Measurements from ENCODE around the gene NTHL1. TPM values are rescaled to one million over a fixed set of nuclear protein-coding genes. Genes with fewer than 3 reads are reported as not detected.

Gene NTHL1
- total and polyA plus RNA-seq, 10 of the 15 experiments (the other 5 are each of a cell fraction or from before 2014, with no cell fraction given): 0.85 to 54.7 (median 39.0) TPM

GRCh38 chr16:2074071-2074470 lies 26.4 kb upstream of the NTHL1 start:
- H3K9me3 ChIP-seq (replicated peaks; ENCODE audit: control insufficient read depth, insufficient read depth, low read length): no peaks in the 10 kb centered on the region
- DNase-seq (ENCODE audit: low read depth, low spot score) (no peak), ATAC-seq (no peak), FAIRE-seq (no peak)
- ChIA-PET SMC1A (ENCODE audit: uncharacterized antibody, unreplicated experiment) (no interaction called here), RAD21 (ENCODE audit: unreplicated experiment) (no interaction called here), POLR2A (no interaction called here), CTCF (no interaction called here)
- peaks cover 0 to 7% of the 10 kb centered on the region in 2 experiments; a peak in 3 of 4 replicates for H3K36me3 ChIP-seq (ENCODE audit: control insufficient read depth in 2 of 2, insufficient read depth in 2 of 2, low read length in 1 of 2)
- H4K20me1 ChIP-seq (ENCODE audit: control insufficient read depth, insufficient read depth): no peaks in the 10 kb centered on the region
- intact Hi-C loops (cut with micrococcal nuclease; ENCODE audit: unreplicated experiment): no loop called here
- H2AFZ ChIP-seq (ENCODE audit: control insufficient read depth, low read depth, low read length): no peak overlapping the region
- no peaks in the 10 kb centered on the region for H3K4me1 ChIP-seq (ENCODE audit: control insufficient read depth, insufficient read depth, low read length)
- WGBS (ENCODE audit: insufficient coverage, insufficient replicate concordance, low lambda C conversion rate, missing lambda C conversion rate): 89% methylated on average over 14 of the region's 20 CpGs
- TF ChIP-seq NRF1 (conservative IDR thresholded peaks at IDR 0.05; ENCODE audit: low read depth, low read length) (no peak), GATAD2B (conservative IDR thresholded peaks at IDR 0.05; ENCODE audit: low read depth) (no peak), TARDBP (IDR thresholded peaks at IDR 0.05; ENCODE audit: borderline replicate concordance) (no peak), MYC (IDR thresholded peaks at IDR 0.05; ENCODE audit: insufficient read depth, insufficient read length, insufficient replicate concordance, low read length, severe bottlenecking) (no peak)
- no peak overlapping the region for H3K27ac ChIP-seq (ENCODE audit: control insufficient read depth, insufficient read depth)
- in situ Hi-C loops (cut with MboI): no loop called here
- H3K4me2 ChIP-seq (ENCODE audit: control insufficient read depth, insufficient read depth): no peak overlapping the region
- H3K9ac ChIP-seq (ENCODE audit: control insufficient read depth, insufficient read depth, low read length): no peak overlapping the region
- no peak overlapping the region for H3K4me3 ChIP-seq
- H3K79me2 ChIP-seq (ENCODE audit: control insufficient read depth, insufficient read depth, low read length): no peaks in the 10 kb centered on the region
- no TSS peak for BruUV-seq (replicated peaks)
- H3K27me3 ChIP-seq (replicated peaks in 1 of 2; ENCODE audit: control insufficient read depth in 2 of 2, insufficient read depth in 2 of 2, low read length in 1 of 2): no peaks in the 10 kb centered on the region

GRCh38 chr16:2072926-2073325 lies 25.3 kb upstream of the NTHL1 start:
- CTCF ChIA-PET: no interaction called here

More at GRCh38 chr16:2072926-2073325, 25.3 kb upstream of the NTHL1 start:
- H3K4me1 ChIP-seq (ENCODE audit: control insufficient read depth, insufficient read depth, low read length): no peaks in the 10 kb centered on the region
- peaks cover 0 to 9% of the 10 kb centered on the region in 2 experiments; a peak in 3 of 4 replicates for H3K36me3 ChIP-seq (ENCODE audit: control insufficient read depth in 2 of 2, insufficient read depth in 2 of 2, low read length in 1 of 2)
- RAD21 ChIA-PET (ENCODE audit: unreplicated experiment): no interaction called here
- intact Hi-C loops (cut with micrococcal nuclease; ENCODE audit: unreplicated experiment) (no loop called here), in situ Hi-C loops (cut with MboI) (no loop called here)
- SMC1A ChIA-PET (ENCODE audit: uncharacterized antibody, unreplicated experiment): no interaction called here
- H3K9me3 ChIP-seq (replicated peaks; ENCODE audit: control insufficient read depth, insufficient read depth, low read length): no peaks in the 10 kb centered on the region
- POLR2A ChIA-PET: no interaction called here
- no peaks in the 10 kb centered on the region for H3K27me3 ChIP-seq (replicated peaks in 1 of 2; ENCODE audit: control insufficient read depth in 2 of 2, insufficient read depth in 2 of 2, low read length in 1 of 2)
- H3K4me3 ChIP-seq: no peak overlapping the region
- WGBS (ENCODE audit: insufficient coverage, insufficient replicate concordance, low lambda C conversion rate, missing lambda C conversion rate): 77% methylated on average over 7 of the region's 8 CpGs
- H4K20me1 ChIP-seq (ENCODE audit: control insufficient read depth, insufficient read depth): no peaks in the 10 kb centered on the region
- no peak for FAIRE-seq
- H3K4me2 ChIP-seq (ENCODE audit: control insufficient read depth, insufficient read depth): no peak overlapping the region
- ATAC-seq: no peak
- no peak overlapping the region for H3K27ac ChIP-seq (ENCODE audit: control insufficient read depth, insufficient read depth)
- DNase-seq (ENCODE audit: low read depth, low spot score): no peak
- no peak overlapping the region for H2AFZ ChIP-seq (ENCODE audit: control insufficient read depth, low read depth, low read length)
- no peak overlapping the region for H3K9ac ChIP-seq (ENCODE audit: control insufficient read depth, insufficient read depth, low read length)
- TF ChIP-seq POLR2AphosphoS2 (IDR thresholded peaks at IDR 0.05; ENCODE audit: low read depth, low read length) (no peak), REST (IDR thresholded peaks at IDR 0.05; ENCODE audit: low read depth, low read length) (no peak), GABPA (IDR thresholded peaks at IDR 0.05; ENCODE audit: low read depth) (no peak), ZNF207 (IDR thresholded peaks at IDR 0.05; ENCODE audit: borderline replicate concordance) (no peak), DPF2 (IDR thresholded peaks at IDR 0.05) (no peak)
- no TSS peak for BruUV-seq (replicated peaks)
- H3K79me2 ChIP-seq (ENCODE audit: control insufficient read depth, insufficient read depth, low read length): no peaks in the 10 kb centered on the region
